ENCODE measurements around the gene ST3GAL3.

ST3GAL3 gene

GRCh38 chr1:43801203-43801602 lies 93.9 kb downstream of the ST3GAL3 start:
- TF ChIP-seq, protein P1, sequence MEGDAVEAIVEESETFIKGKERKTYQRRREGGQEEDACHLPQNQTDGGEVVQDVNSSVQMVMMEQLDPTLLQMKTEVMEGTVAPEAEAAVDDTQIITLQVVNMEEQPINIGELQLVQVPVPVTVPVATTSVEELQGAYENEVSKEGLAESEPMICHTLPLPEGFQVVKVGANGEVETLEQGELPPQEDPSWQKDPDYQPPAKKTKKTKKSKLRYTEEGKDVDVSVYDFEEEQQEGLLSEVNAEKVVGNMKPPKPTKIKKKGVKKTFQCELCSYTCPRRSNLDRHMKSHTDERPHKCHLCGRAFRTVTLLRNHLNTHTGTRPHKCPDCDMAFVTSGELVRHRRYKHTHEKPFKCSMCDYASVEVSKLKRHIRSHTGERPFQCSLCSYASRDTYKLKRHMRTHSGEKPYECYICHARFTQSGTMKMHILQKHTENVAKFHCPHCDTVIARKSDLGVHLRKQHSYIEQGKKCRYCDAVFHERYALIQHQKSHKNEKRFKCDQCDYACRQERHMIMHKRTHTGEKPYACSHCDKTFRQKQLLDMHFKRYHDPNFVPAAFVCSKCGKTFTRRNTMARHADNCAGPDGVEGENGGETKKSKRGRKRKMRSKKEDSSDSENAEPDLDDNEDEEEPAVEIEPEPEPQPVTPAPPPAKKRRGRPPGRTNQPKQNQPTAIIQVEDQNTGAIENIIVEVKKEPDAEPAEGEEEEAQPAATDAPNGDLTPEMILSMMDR (IDR thresholded peaks at IDR 0.05; ENCODE audit: extremely low read depth, insufficient read depth, missing control alignments), result no peak
- in situ Hi-C loops (cut with MboI; ENCODE audit: low pct_unique_long_range_greater_than_20kb, low sequenced_read_pairs, unreplicated experiment), result no loop called here
- DNase-seq (ENCODE audit: low spot score), result no peak

DNA sequence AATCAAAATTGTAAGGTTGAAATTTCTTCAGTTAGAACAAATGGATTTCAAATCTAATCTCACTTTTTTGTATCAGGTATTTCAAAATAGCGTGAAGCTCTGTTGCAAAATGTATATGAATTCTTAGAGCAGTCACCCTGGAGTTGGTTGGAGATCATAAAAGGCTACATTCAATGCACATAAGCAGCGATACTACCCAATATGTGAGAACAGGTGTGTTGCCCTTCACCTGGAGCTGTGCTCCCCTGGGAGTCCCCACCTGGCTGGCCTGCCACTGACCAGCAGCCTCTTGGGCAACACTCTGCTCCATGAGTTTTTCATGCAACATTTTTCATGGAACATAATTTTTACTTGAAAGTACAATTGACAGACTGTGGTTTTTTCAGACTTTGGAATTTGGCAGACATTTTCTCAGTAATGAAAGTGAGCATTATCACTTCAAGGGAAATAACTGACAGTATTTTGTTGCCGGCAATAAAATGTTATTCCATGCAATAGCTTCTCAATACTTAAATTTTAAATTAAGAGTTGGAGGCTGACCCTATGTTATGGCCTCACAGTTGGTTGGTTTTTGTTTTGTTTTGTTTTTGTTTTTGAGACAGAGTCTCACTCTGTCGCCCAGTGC lies 95.1 kb downstream of the ST3GAL3 start:
- no peak for DNase-seq (ENCODE audit: low spot score)
- in situ Hi-C loops (cut with MboI; ENCODE audit: low pct_unique_long_range_greater_than_20kb, low sequenced_read_pairs, unreplicated experiment), result no loop called here

DNA sequence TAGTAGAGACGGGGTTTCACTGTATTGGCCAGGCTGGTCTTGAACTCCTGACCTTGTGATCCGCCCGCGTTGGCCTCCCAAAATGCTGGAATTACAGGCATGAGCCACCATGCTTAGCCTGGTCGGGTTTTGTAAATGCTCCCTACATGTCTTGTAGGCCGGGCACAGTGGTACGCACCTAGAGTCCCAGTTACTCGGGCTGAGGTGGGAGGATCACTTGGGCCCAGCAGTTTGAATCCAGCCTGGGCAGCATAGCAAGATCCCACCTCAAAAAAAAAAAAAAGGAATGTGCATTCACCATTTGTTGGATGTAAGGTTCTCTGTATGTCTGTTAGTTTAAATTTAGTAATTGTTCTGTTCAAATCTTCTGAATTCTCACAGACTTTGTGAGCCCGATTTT lies 95.8 kb downstream of the ST3GAL3 start:
- in situ Hi-C loops (cut with MboI; ENCODE audit: low pct_unique_long_range_greater_than_20kb, low sequenced_read_pairs, unreplicated experiment), result no loop called here
- TF ChIP-seq, protein P1 (IDR thresholded peaks at IDR 0.05; ENCODE audit: extremely low read depth, insufficient read depth, missing control alignments), result no peak
- DNase-seq (ENCODE audit: low spot score), result no peak

More for the DNA sequence above, 95.1 kb downstream of the ST3GAL3 start:
- TF ChIP-seq, protein P1 (IDR thresholded peaks at IDR 0.05; ENCODE audit: extremely low read depth, insufficient read depth, missing control alignments), result no peak

DNA sequence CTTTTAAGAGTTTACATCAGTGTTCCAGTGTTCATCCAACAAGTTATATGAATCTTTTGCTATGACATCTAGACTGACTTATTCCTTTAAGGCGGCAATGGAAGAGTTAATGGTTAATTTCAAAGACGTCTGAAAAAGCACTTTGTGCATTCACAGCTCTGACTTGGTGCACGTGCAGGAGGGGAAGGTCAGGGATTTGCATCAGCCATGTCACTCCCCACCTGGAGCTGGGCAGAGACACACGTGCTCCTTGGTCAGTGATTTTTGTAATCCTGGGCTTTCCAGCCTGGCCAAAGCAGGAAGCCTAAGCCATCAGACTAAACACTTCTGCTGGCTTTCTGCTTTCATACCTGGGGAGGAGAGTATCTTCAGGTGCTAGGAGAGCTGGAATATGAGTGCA lies 96.3 kb downstream of the ST3GAL3 start:
- in situ Hi-C loops (cut with MboI; ENCODE audit: low pct_unique_long_range_greater_than_20kb, low sequenced_read_pairs, unreplicated experiment), result no loop called here
- TF ChIP-seq, protein P1 (IDR thresholded peaks at IDR 0.05; ENCODE audit: extremely low read depth, insufficient read depth, missing control alignments), result no peak

GRCh38 chr1:43804569-43804968 lies 97.2 kb downstream of the ST3GAL3 start:
- TF ChIP-seq, protein P1 (IDR thresholded peaks at IDR 0.05; ENCODE audit: extremely low read depth, insufficient read depth, missing control alignments), result no peak
- no peak for DNase-seq (ENCODE audit: low spot score)
- in situ Hi-C loops (cut with MboI; ENCODE audit: low pct_unique_long_range_greater_than_20kb, low sequenced_read_pairs, unreplicated experiment), result no loop called here

More for the DNA sequence above, 96.3 kb downstream of the ST3GAL3 start:
- no peak for DNase-seq (ENCODE audit: low spot score)

DNA sequence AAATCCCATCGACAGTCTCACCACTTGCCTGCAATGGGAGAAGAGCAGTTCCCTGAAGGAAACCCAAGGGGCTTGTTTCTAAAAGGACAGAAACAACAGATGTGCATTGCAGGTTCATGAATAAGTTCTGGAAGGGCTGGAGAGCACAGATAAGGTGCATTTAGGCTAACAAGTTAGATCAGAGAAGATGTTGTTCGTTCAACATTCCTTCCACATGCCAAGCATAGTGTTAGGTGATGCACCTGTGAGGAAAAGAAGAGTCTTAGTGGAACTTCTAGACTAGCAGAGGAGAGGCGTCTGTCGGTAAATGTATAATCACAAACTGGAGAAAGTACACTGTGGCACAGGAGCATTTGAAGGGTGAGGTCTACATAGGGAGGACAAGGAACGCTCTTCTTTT lies 98.0 kb downstream of the ST3GAL3 start:
- TF ChIP-seq, protein P1 (IDR thresholded peaks at IDR 0.05; ENCODE audit: extremely low read depth, insufficient read depth, missing control alignments), result no peak
- in situ Hi-C loops (cut with MboI; ENCODE audit: low pct_unique_long_range_greater_than_20kb, low sequenced_read_pairs, unreplicated experiment), result no loop called here
- DNase-seq (ENCODE audit: low spot score), result no peak
